ENCODE measurements around the gene MBD4. TPM values are rescaled to one million over a fixed set of nuclear protein-coding genes. Genes with fewer than 3 reads are reported as not detected.
"Not testable (repeated sequence)": the region's sequence is repeated elsewhere in the genome, so short reads cannot be mapped to it uniquely, and the experiment has no call there.

Gene MBD4
- 10 to 100 TPM; 38.9 to 44.5 TPM for total RNA-seq

DNA sequence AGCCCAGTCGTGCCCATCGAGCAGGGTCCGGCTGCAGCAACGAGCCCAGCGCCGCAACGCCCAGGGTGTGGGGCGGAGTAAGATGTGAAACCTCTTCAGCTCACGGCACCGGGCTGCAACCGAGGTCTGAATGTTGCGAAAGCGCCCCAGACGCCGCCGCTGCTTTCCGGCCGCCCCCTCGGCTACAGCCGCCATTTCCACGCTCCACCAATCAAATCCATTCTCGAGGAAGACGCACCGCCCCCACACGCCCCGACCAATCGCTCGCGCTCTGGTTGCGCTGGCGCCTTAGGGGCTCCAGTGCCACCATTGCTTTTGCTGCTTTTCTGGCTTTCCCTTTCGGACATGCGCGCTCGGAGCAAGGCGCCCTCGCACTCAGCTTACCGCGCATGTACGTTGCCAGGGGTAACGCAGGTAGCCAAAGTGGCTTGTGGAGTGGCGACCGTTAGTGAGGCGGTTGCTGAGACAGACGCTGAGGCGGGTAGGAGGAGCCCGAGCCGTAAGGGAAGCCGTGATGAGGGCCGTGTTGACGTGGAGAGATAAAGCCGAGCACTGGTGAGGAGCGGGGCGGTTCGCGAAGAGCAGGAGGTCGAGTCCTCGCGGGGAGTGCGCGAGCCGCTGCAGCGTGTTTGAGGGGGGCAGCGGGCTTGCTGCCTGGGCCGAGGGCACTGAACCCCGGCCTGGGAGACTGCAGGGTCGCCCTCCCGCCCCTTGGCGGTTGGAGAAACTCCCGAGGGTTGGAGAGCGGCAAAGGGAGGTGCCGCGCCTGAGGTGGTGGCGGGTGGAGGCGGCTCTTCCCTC lies at the start of gene MBD4, which contains the start of gene IFT122:
TSS of gene MBD4 (minus strand) at position 132 of the 801 bp plus-strand sequence. CDS start at position 17, 115 bp downstream.
TSS of gene IFT122 (plus strand) at position 408 of the 801 bp plus-strand sequence. CDS start at position 515, 107 bp downstream.
- ChIA-PET POLR2A (interaction anchor here (1.0 to 4.7 kb wide), 11 partner anchors 8 to 452 kb away, joined by 3 to 35 read pairs (median 4); partner anchors contain the start of gene EFCAB12), CTCF (interaction anchor here (1.7 to 2.8 kb wide), 4 partner anchors 11 to 57 kb away, joined by 4 to 11 read pairs (median 9); partner anchors contain the start of gene EFCAB12)
- TF ChIP-seq, protein P1, sequence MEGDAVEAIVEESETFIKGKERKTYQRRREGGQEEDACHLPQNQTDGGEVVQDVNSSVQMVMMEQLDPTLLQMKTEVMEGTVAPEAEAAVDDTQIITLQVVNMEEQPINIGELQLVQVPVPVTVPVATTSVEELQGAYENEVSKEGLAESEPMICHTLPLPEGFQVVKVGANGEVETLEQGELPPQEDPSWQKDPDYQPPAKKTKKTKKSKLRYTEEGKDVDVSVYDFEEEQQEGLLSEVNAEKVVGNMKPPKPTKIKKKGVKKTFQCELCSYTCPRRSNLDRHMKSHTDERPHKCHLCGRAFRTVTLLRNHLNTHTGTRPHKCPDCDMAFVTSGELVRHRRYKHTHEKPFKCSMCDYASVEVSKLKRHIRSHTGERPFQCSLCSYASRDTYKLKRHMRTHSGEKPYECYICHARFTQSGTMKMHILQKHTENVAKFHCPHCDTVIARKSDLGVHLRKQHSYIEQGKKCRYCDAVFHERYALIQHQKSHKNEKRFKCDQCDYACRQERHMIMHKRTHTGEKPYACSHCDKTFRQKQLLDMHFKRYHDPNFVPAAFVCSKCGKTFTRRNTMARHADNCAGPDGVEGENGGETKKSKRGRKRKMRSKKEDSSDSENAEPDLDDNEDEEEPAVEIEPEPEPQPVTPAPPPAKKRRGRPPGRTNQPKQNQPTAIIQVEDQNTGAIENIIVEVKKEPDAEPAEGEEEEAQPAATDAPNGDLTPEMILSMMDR (IDR thresholded peaks at IDR 0.05) = no peak
- ATAC-seq (peak; percentile 91), DNase-seq (peak; percentile 99)
- peaks cover 52% of the 10 kb centered on the region for H3K4me1 Mint-ChIP-seq (ENCODE audit: low read depth)
- H3K27me3 Mint-ChIP-seq = no peaks in the 10 kb centered on the region
- H3K4me3 Mint-ChIP-seq = peak within 1 kb of the TSS; percentile 83
- H3K9me3 Mint-ChIP-seq = no peaks in the 10 kb centered on the region
- H3K36me3 Mint-ChIP-seq (ENCODE audit: low read depth) = peaks cover 22% of the 10 kb centered on the region
- peak within 1 kb of the TSS; percentile 89 for H3K27ac Mint-ChIP-seq
- intact Hi-C loops (cut with micrococcal nuclease) = no loop called here

DNA sequence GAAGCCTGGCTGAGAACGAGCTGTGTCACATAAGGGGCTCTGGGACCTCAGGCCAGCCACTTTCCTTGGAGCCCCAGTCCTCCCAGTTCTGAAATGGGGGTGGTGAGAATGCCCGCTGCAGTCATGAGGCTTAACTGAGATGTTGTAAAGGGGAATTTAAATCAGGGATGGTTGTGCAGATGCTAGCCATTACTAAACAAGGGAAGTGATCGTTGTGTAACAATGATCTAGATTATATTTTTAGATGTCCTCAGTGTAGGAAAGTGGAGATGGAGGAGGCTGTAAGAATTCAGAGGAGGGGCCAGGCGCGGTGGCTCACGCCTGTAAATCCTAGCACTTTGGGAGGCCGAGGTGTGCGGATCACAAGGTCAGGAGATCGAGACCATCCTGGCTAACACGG lies 49.5 kb upstream of the MBD4 start:
- H3K4me3 Mint-ChIP-seq, POLR2A ChIA-PET: not testable (repeated sequence)

DNA sequence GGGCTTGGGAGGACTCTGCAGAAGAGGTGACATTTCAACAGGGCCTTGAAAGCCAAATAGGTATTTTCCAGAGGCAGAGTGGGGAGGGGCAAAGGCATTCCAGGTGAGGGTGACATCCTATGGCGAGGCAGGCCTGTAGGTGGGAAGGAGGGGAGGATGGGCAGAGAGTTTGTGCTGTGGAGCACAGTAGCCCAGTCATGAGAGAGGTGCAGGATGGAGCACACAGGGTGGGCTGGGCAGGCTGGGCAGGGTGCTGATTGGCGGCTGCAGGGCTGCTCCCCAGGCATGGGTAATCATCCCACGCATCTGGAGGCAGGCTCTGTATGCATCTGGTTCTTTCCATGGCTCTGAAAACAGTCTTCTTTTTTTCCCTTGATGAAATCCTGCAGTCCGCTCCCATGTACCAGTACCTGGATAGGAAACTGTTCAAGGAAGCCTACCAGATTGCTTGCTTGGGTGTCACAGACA lies 48.2 kb upstream of the MBD4 start:
- H3K27me3 Mint-ChIP-seq; DNase-seq; H3K4me3 Mint-ChIP-seq; CTCF ChIA-PET; H3K9me3 Mint-ChIP-seq; intact Hi-C loops (cut with micrococcal nuclease); H3K27ac Mint-ChIP-seq; H3K4me1 Mint-ChIP-seq (ENCODE audit: low read depth); H3K36me3 Mint-ChIP-seq (ENCODE audit: low read depth); ATAC-seq: not testable (repeated sequence)
- POLR2A ChIA-PET = interaction anchor here (0.6 kb wide), 1 partner anchor 32 kb away, joined by 3 read pairs; no protein-coding TSS in a partner anchor

More for the DNA sequence above, 49.5 kb upstream of the MBD4 start:
- H3K4me1 Mint-ChIP-seq (ENCODE audit: low read depth); H3K9me3 Mint-ChIP-seq; intact Hi-C loops (cut with micrococcal nuclease); ATAC-seq; H3K36me3 Mint-ChIP-seq (ENCODE audit: low read depth); H3K27me3 Mint-ChIP-seq; DNase-seq; H3K27ac Mint-ChIP-seq: not testable (repeated sequence)
- CTCF ChIA-PET = interaction anchor here (1.4 to 2.3 kb wide), 6 partner anchors 65 to 445 kb away, joined by 3 to 9 read pairs (median 6); no protein-coding TSS in a partner anchor

DNA sequence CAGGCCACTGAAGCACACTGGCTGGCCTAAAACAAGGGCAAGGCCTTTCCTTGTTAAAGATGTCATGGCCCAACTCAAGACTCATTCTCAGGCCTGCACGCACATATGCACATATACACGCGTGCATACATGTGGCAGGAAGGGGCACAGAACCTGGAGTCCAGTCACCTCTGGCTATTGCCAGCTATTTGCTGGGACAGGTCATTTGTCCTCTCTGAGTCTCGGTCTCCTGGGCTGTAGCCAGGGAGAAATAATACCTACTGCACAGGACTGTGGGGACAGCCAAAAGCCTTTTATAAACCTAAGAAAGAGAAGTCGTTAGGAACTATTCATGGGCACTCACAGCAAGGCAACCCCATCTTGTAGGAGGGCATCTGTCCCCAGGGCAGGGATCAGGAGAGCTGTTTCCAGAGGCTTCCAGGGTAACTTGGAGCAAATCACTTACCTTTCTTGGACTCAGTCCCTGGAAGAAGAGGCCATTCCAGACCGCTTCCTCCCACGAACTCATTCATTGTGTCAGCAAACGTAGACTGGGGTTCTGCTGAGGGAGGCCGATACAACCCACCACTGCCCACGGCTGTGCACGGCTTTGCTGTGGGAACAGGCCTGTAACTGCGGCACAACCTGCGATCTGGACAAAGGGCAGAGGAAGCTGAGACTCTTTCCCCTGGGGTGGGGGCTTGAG lies 47.6 kb upstream of the MBD4 start:
- no peak for DNase-seq
- Mint-ChIP-seq H3K4me3 (no peak overlapping the region), H3K36me3 (ENCODE audit: low read depth) (no peaks in the 10 kb centered on the region), H3K4me1 (ENCODE audit: low read depth) (no peaks in the 10 kb centered on the region), H3K27ac (no peak overlapping the region), H3K27me3 (no peaks in the 10 kb centered on the region), H3K9me3 (no peaks in the 10 kb centered on the region)
- no peak for ATAC-seq
- CTCF ChIA-PET = interaction anchor here (1.3 kb wide), 1 partner anchor 338 kb away, joined by 3 read pairs; no protein-coding TSS in a partner anchor
- intact Hi-C loops (cut with micrococcal nuclease) = no loop called here
- POLR2A ChIA-PET = interaction anchor here (0.6 kb wide), 1 partner anchor 31 kb away, joined by 3 read pairs; no protein-coding TSS in a partner anchor
- TF ChIP-seq, protein P1 (IDR thresholded peaks at IDR 0.05) = no peak

DNA sequence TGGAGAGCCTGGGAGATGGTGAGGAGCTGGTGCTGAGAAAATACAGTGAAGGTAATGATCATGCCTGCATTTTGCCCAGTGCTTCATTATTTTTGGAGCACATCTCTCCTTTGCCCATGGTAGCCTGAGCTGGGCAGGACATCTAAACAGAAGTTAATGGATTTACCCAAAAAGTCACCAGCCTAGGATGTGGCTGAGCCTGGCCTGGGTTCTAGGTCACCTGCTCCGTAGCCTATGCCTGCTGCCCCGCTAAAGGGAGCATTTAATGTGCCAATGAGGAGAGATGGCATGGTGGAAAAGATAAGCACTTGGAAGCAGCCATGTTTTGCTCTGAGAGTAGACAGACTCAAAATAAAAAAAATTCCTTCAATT lies 46.9 kb upstream of the MBD4 start:
- H3K4me1 Mint-ChIP-seq (ENCODE audit: low read depth) = peaks cover 7% of the 10 kb centered on the region
- no peaks in the 10 kb centered on the region for H3K27me3 Mint-ChIP-seq
- TF ChIP-seq, protein P1 (IDR thresholded peaks at IDR 0.05) = no peak
- H3K27ac Mint-ChIP-seq = no peak overlapping the region
- ATAC-seq = no peak
- peaks cover 3% of the 10 kb centered on the region for H3K36me3 Mint-ChIP-seq (ENCODE audit: low read depth)
- intact Hi-C loops (cut with micrococcal nuclease) = no loop called here
- ChIA-PET CTCF (interaction anchor here (1.3 kb wide), 1 partner anchor 338 kb away, joined by 3 read pairs; no protein-coding TSS in a partner anchor), POLR2A (no interaction called here)
- H3K4me3 Mint-ChIP-seq = no peak overlapping the region
- DNase-seq = no peak
- H3K9me3 Mint-ChIP-seq = no peaks in the 10 kb centered on the region

All from activated CD8-positive, alpha-beta T cell treated with anti-CD3 and anti-CD28 coated beads for 36 hours (primary cell).